ENCODE results near the gene DLEC1. TPM values are rescaled to one million over a fixed set of nuclear protein-coding genes. Genes with fewer than 3 reads are reported as not detected.

The DLEC1 gene
- total RNA-seq, 1 experiment from 2014 or later, result not detected

DNA sequence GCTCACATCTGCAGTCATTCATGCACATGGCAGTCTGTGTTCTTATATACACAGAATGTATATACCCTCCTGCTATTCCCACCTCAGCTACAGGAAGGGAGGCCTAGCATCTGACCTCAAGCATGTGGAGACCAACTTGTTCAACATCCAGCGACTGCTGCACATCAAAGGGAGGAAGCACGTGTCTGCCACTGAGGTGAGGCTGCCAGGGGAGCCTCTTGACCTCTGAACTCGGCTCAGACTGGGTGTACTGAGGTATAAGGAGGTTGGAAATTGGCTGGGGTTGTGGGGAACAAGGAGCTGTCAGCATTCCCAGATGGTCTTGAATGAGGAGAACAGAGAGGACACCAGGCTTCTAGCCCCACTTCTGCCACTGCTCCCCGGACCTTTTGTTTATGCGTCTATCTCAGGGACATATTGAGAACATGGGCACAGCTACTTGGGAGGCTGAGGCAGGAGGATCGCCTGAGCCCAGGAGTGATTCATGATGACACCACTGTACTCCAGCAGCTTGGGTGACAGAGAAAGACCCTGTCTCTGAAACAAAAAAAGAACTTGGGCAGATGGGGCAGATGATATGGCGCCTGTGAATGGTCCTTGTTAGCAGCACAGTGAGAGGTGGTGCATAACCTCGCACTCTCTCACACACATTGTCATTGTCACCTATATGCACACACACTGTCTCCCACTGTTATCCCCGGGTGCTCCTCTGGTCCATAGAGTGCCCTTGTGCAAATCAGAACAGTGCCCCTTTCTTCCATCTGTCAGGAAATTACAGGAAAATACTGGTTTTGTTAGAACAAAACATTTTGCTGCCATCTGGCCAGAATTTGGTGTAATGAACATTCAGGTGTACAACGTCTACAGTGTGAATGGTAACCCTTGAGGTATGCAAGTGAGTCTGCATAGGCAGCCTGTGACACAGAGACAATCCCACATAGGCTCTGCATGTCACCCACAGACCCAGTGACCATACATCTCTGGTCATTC, 43.1 kb upstream of the DLEC1 start:
- BruUV-seq (replicated peaks), result no TSS peak
- Histone ChIP-seq H3K27ac (ENCODE audit: low read length) (no peak overlapping the region), H3K4me3 (ENCODE audit: low read depth in 2 of 2, low read length in 2 of 2) (no peak overlapping the region), H3K27me3 (ENCODE audit: control insufficient read depth, insufficient read depth, low read length) (no peaks in the 10 kb centered on the region), H3K4me1 (ENCODE audit: control insufficient read depth, insufficient read depth, low read length) (0 out of 2 replicates have a peak, but pooled peaks cover 7% of the 10 kb centered on the region), H3K9me3 (ENCODE audit: control insufficient read depth, insufficient read depth, low read depth, low read length) (no peaks in the 10 kb centered on the region), H3K36me3 (ENCODE audit: control insufficient read depth, insufficient read depth, low read length) (no peaks in the 10 kb centered on the region)
- in situ Hi-C loops (cut with HindIII; ENCODE audit: low pct_unique_long_range_greater_than_20kb, low sequenced_read_pairs), result no loop called here
- TF ChIP-seq, protein P1, sequence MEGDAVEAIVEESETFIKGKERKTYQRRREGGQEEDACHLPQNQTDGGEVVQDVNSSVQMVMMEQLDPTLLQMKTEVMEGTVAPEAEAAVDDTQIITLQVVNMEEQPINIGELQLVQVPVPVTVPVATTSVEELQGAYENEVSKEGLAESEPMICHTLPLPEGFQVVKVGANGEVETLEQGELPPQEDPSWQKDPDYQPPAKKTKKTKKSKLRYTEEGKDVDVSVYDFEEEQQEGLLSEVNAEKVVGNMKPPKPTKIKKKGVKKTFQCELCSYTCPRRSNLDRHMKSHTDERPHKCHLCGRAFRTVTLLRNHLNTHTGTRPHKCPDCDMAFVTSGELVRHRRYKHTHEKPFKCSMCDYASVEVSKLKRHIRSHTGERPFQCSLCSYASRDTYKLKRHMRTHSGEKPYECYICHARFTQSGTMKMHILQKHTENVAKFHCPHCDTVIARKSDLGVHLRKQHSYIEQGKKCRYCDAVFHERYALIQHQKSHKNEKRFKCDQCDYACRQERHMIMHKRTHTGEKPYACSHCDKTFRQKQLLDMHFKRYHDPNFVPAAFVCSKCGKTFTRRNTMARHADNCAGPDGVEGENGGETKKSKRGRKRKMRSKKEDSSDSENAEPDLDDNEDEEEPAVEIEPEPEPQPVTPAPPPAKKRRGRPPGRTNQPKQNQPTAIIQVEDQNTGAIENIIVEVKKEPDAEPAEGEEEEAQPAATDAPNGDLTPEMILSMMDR (IDR thresholded peaks at IDR 0.05), result no peak
- TF ChIP-seq, protein P2, sequence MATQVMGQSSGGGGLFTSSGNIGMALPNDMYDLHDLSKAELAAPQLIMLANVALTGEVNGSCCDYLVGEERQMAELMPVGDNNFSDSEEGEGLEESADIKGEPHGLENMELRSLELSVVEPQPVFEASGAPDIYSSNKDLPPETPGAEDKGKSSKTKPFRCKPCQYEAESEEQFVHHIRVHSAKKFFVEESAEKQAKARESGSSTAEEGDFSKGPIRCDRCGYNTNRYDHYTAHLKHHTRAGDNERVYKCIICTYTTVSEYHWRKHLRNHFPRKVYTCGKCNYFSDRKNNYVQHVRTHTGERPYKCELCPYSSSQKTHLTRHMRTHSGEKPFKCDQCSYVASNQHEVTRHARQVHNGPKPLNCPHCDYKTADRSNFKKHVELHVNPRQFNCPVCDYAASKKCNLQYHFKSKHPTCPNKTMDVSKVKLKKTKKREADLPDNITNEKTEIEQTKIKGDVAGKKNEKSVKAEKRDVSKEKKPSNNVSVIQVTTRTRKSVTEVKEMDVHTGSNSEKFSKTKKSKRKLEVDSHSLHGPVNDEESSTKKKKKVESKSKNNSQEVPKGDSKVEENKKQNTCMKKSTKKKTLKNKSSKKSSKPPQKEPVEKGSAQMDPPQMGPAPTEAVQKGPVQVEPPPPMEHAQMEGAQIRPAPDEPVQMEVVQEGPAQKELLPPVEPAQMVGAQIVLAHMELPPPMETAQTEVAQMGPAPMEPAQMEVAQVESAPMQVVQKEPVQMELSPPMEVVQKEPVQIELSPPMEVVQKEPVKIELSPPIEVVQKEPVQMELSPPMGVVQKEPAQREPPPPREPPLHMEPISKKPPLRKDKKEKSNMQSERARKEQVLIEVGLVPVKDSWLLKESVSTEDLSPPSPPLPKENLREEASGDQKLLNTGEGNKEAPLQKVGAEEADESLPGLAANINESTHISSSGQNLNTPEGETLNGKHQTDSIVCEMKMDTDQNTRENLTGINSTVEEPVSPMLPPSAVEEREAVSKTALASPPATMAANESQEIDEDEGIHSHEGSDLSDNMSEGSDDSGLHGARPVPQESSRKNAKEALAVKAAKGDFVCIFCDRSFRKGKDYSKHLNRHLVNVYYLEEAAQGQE (IDR thresholded peaks at IDR 0.05; ENCODE audit: insufficient read depth in 1 of 2, low read depth in 2 of 2, low read length in 1 of 2), result no peak
- no peak for TF ChIP-seq POLR2AphosphoS5 (IDR thresholded peaks at IDR 0.05; ENCODE audit: low read depth, low read length)
- no peak for TF ChIP-seq TCF7L2 (IDR thresholded peaks at IDR 0.05; ENCODE audit: low read depth, low read length)
- TF ChIP-seq SIN3A (IDR thresholded peaks at IDR 0.05; ENCODE audit: borderline replicate concordance, insufficient read depth, low read depth, low read length), result no peak
- ChIA-PET POLR2A (no interaction called here), CTCF (interaction anchor here (0.5 to 1.1 kb wide), 3 partner anchors 22 to 141 kb away, joined by 4 to 6 read pairs (median 6); no protein-coding TSS in a partner anchor)
- intact Hi-C loops (cut with micrococcal nuclease; ENCODE audit: unreplicated experiment), result no loop called here
- DNase-seq (ENCODE audit: low read depth, low spot score) (no peak), ATAC-seq (no peak)

DNA sequence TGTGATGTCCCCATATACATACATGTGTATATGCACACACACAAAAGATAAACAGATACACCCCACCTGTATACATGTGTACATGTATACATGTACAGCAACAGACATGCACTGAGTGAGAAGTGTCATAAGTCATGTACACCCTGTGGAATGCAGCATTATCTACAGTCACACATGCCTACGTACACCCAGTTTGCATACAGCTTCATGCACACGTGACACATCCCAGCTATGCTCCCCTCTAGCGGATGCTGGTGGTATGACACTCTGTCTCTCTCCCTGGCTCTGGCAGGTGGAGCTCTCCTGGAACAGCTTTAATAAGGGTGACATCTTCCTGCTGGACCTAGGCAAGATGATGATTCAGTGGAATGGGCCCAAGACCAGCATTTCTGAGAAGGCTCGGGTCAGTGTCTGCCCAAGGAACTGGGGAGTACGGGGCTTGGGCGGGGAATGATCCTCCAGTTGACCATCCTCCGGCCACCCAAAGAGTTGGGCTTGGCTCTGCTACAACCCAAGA, 42.2 kb upstream of the DLEC1 start:
- H3K27me3 ChIP-seq (ENCODE audit: control insufficient read depth, insufficient read depth, low read length), result no peaks in the 10 kb centered on the region
- H3K36me3 ChIP-seq (ENCODE audit: control insufficient read depth, insufficient read depth, low read length), result no peaks in the 10 kb centered on the region
- intact Hi-C loops (cut with micrococcal nuclease; ENCODE audit: unreplicated experiment), result no loop called here
- H3K4me1 ChIP-seq (ENCODE audit: control insufficient read depth, insufficient read depth, low read length), result 0 out of 2 replicates have a peak, but pooled peaks cover 7% of the 10 kb centered on the region
- DNase-seq (ENCODE audit: low read depth, low spot score) (peak; percentile 76), ATAC-seq (peak; percentile 60; the same call in 1 of the 2 replicates)
- no peak overlapping the region for H3K27ac ChIP-seq (ENCODE audit: low read length)
- H3K4me3 ChIP-seq (ENCODE audit: low read depth in 2 of 2, low read length in 2 of 2), result no peak overlapping the region
- no TSS peak for BruUV-seq (replicated peaks)
- no peaks in the 10 kb centered on the region for H3K9me3 ChIP-seq (ENCODE audit: control insufficient read depth, insufficient read depth, low read depth, low read length)
- in situ Hi-C loops (cut with HindIII; ENCODE audit: low pct_unique_long_range_greater_than_20kb, low sequenced_read_pairs), result no loop called here
- POLR2A ChIA-PET, result no interaction called here
- TF ChIP-seq POLR2AphosphoS5 (IDR thresholded peaks at IDR 0.05; ENCODE audit: low read depth, low read length), result no peak
- TF ChIP-seq, protein P1 (IDR thresholded peaks at IDR 0.05), result peak; percentile 90
- CTCF ChIA-PET, result interaction anchor here (0.5 to 1.1 kb wide), 5 partner anchors 11 to 333 kb away, joined by 3 to 6 read pairs (median 4); no protein-coding TSS in a partner anchor
